Karpas-422 (cell line): ENCODE results near the gene RAC2. TPM values are rescaled to one million over a fixed set of nuclear protein-coding genes. Genes with fewer than 3 reads are reported as not detected.
A peak's percentile ranks its signal among the peaks of the same experiment; 100 is the strongest.

ENCODE experiments used
- DNase-seq: peaks from one replicate; pipeline ENCODE4 v3.0.0-alpha.2; 2015
- H2AFZ ChIP-seq: fragments of 200-600 bp; sonication (generic); 2 replicates; pipeline ENCODE4 v1.6.1; 2014; ENCODE audit warnings: antibody characterized with exemption, low read length, mixed read lengths
- H3K27ac ChIP-seq: fragments of 200-600 bp; sonication (generic); 2 replicates; pipeline ENCODE4 v1.5.1; 2014; ENCODE audit warnings: mild to moderate bottlenecking, low read length, moderate library complexity
- H3K27me3 ChIP-seq: fragments of 200-600 bp; sonication (generic); 2 replicates; pipeline ENCODE4 v1.6.1; 2014; ENCODE audit warnings: low read length, mixed read lengths
- H3K36me3 ChIP-seq: fragments of 200-600 bp; sonication (generic); 2 replicates; pipeline ENCODE4 v1.6.1; 2014; ENCODE audit warnings: low read length, mixed read lengths; ENCODE audit not compliant: insufficient read depth
- H3K4me1 ChIP-seq: fragments of 200-600 bp; sonication (generic); 2 replicates; pipeline ENCODE4 v1.6.1; 2014; ENCODE audit warnings: mild to moderate bottlenecking, low read length, mixed read lengths
- H3K4me2 ChIP-seq: fragments of 200-600 bp; sonication (generic); 2 replicates; pipeline ENCODE4 v1.6.1; 2014; ENCODE audit warnings: low read length, low read depth, mild to moderate bottlenecking; ENCODE audit not compliant: poor library complexity, severe bottlenecking
- H3K4me3 ChIP-seq: fragments of 200-600 bp; sonication (generic); 2 replicates; pipeline ENCODE4 v1.5.1; 2014; ENCODE audit warnings: mild to moderate bottlenecking, antibody characterized with exemption, low read length, mixed read lengths
- H3K79me2 ChIP-seq: fragments of 200-600 bp; sonication (generic); 2 replicates; pipeline ENCODE4 v1.6.1; 2014; ENCODE audit warnings: mild to moderate bottlenecking, low read length, mixed read lengths
- H3K9ac ChIP-seq: fragments of 200-600 bp; sonication (generic); 2 replicates; pipeline ENCODE4 v1.6.0; 2014; ENCODE audit warnings: low read length
- H3K9me2 ChIP-seq: fragments of 200-600 bp; sonication (generic), shearing (Covaris generic); replicated peaks from 2 replicates; pipeline ENCODE4 v1.6.0; 2014; ENCODE audit warnings: mild to moderate bottlenecking, low read length, moderate library complexity; ENCODE audit not compliant: insufficient read depth
- H3K9me3 ChIP-seq: fragments of 300-700, 200-600 bp; sonication (generic); 2 replicates; pipeline ENCODE4 v1.6.1; 2014; ENCODE audit warnings: low read length, mixed read lengths
- H4K20me1 ChIP-seq: fragments of 200-600 bp; sonication (generic); 2 replicates; pipeline ENCODE4 v1.6.1; 2014; ENCODE audit warnings: mild to moderate bottlenecking, antibody characterized with exemption, low read length, low read depth; ENCODE audit not compliant: insufficient read depth
- total RNA-seq: library from RNA; depleted of rRNA; stranded (reverse); fragments of >200 nt; shearing (Covaris generic); gene quantifications from 2 replicates; pipeline ENCODE4 v1.2.3, GENCODE V29; 2014; ENCODE audit warnings: low replicate concordance

RAC2 gene
- total RNA-seq, 1 experiment from 2014 or later = 294 TPM

DNA sequence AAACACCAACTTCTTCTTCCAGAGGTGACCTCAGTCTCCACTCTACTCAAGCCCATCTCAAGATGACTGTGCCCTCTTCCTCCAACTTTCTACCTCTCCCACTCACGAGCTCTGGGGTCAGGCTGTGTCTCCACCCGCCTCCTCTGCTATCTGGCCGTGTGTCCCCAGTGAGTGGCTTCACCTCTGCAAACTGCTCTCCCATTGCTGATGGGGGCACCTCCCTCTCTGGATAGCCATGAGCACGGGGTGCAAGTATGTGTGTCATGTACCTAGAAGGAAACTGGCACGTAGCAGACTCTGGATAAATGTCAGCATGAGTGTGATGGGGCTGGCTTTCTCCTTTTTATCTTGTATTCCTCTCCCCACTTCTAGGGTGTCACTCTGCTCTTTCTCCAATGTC, 18.3 kb upstream of the RAC2 start:
- Histone ChIP-seq H3K27me3 (no peaks in the 10 kb centered on the region; the same call in 1 of the 2 replicates), H3K4me1 (peaks cover 28% of the 10 kb centered on the region), H3K4me3 (no peak overlapping the region), H2AFZ (no peak overlapping the region), H3K4me2 (no peak overlapping the region), H3K36me3 (no peaks in the 10 kb centered on the region), H4K20me1 (no peaks in the 10 kb centered on the region), H3K9ac (no peak overlapping the region), H3K9me2 (no peaks in the 10 kb centered on the region), H3K9me3 (peaks cover 9% of the 10 kb centered on the region), H3K79me2 (no peaks in the 10 kb centered on the region), H3K27ac (no peak overlapping the region)
- no peak for DNase-seq

- H3K4me2 ChIP-seq = peak overlapping the region; percentile 56
- H2AFZ ChIP-seq = no peak overlapping the region
Measured at GRCh38 chr22:37260901-37261336, 16.9 kb upstream of the RAC2 start.

GRCh38 chr22:37260155-37260795, 16.2 kb upstream of the RAC2 start:
- Histone ChIP-seq H4K20me1 (no peaks in the 10 kb centered on the region), H3K4me2 (peak overlapping the region; percentile 56), H3K9me3 (peaks cover 9% of the 10 kb centered on the region), H3K27ac (0 out of 2 replicates have a peak overlapping the region, but pooled peaks have one; percentile 28), H3K4me3 (peak overlapping the region; percentile 45; the same call in 1 of the 2 replicates), H3K36me3 (no peaks in the 10 kb centered on the region), H3K4me1 (peaks cover 30% of the 10 kb centered on the region), H2AFZ (no peak overlapping the region), H3K27me3 (no peaks in the 10 kb centered on the region; the same call in 1 of the 2 replicates), H3K79me2 (no peaks in the 10 kb centered on the region), H3K9me2 (no peaks in the 10 kb centered on the region), H3K9ac (peak overlapping the region; percentile 42)
- DNase-seq = peak; percentile 67

More at GRCh38 chr22:37260901-37261336, 16.9 kb upstream of the RAC2 start:
- peaks cover 9% of the 10 kb centered on the region for H3K9me3 ChIP-seq
- H3K4me3 ChIP-seq = peak overlapping the region; percentile 45; the same call in 1 of the 2 replicates
- no peaks in the 10 kb centered on the region for H3K79me2 ChIP-seq
- no peaks in the 10 kb centered on the region for H3K9me2 ChIP-seq
- DNase-seq = peak; percentile 88
- H3K27ac ChIP-seq = no peak overlapping the region
- H4K20me1 ChIP-seq = no peaks in the 10 kb centered on the region
- H3K4me1 ChIP-seq = peaks cover 30% of the 10 kb centered on the region
- peak overlapping the region; percentile 32 for H3K9ac ChIP-seq
- H3K36me3 ChIP-seq = no peaks in the 10 kb centered on the region
- H3K27me3 ChIP-seq = no peaks in the 10 kb centered on the region; the same call in 1 of the 2 replicates

DNA sequence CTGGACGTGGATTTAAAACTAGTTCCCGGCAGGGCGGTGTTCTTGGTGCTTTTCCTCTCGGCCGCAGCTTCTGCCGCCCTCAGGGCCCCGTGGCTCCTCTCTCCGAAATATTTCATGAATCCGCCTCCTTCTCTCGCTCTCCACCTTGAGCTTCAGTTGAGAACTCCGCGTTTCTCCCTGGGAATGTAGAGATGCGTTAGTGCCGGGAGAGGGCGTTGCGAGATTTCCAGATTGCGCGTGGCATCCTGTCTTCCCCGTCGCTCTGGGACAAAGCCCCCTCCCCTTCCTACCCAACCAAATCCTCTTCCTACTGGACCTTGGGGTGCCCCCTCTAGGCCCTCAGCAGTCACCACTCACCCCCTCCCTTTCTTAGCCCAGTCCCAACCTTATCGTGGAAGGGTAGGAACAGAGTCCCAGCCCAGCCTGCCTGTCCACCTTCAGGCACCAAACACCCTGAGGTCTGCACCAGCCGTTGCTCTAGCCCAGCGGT, 15.5 kb upstream of the RAC2 start:
- Histone ChIP-seq H3K4me3 (no peak overlapping the region), H3K9ac (peak overlapping the region; percentile 42), H3K36me3 (no peaks in the 10 kb centered on the region), H3K9me3 (peaks cover 7% of the 10 kb centered on the region), H3K27me3 (no peaks in the 10 kb centered on the region; the same call in 1 of the 2 replicates), H3K27ac (no peak overlapping the region), H3K4me1 (peaks cover 30% of the 10 kb centered on the region), H3K9me2 (no peaks in the 10 kb centered on the region), H3K4me2 (peak overlapping the region; percentile 56), H3K79me2 (no peaks in the 10 kb centered on the region), H2AFZ (no peak overlapping the region), H4K20me1 (no peaks in the 10 kb centered on the region)
- no peak for DNase-seq

GRCh38 chr22:37258753-37259401, 14.8 kb upstream of the RAC2 start:
- peak overlapping the region; percentile 56 for H3K4me2 ChIP-seq
- peak; percentile 57 for DNase-seq
- H3K27me3 ChIP-seq = no peaks in the 10 kb centered on the region
- no peak overlapping the region for H3K27ac ChIP-seq
- H3K4me3 ChIP-seq = no peak overlapping the region
- H3K9me3 ChIP-seq = peaks cover under 1% of the 10 kb centered on the region; the same call in 1 of the 2 replicates
- H3K4me1 ChIP-seq = peaks cover 30% of the 10 kb centered on the region
- no peaks in the 10 kb centered on the region for H3K36me3 ChIP-seq
- H3K9me2 ChIP-seq = no peaks in the 10 kb centered on the region
- H3K9ac ChIP-seq = no peak overlapping the region
- no peaks in the 10 kb centered on the region for H4K20me1 ChIP-seq
- H2AFZ ChIP-seq = no peak overlapping the region
- no peaks in the 10 kb centered on the region for H3K79me2 ChIP-seq

DNA sequence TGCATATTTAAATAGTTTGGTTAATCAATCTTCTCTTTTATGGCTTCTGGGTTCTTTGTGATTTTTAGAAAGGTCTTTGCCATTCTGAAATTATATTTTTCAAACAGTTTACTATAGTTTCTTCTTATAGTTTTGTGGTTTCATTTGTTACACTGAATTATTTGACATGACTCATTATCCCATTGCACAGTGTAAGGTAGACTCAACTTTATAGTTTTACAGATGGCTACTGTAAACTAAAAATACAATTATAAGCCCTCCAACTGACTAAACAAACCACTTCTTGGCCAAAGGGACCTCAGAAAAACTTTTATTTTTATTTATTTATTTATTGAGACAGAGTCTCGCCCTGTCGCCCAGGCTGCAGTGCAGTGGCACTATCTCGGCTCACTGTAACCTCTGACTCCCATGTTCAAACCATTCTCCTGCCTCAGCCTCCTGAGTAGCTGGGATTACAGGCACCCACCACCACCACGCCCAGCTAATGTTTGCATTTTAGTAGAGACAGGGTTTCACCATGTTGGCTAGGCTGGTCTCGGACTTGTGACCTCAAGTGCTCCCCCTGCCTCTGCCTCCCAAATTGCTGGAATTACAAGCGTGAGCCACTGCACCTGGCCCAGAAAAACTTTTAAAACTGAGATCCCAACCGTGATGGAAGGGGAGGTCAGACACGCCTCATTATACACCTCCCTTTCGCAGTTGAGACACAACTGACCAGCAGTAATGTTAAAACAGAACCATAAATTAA, 14.1 kb upstream of the RAC2 start:
- Histone ChIP-seq H3K9me2 (no peaks in the 10 kb centered on the region), H3K79me2 (no peaks in the 10 kb centered on the region), H3K4me1 (peaks cover 33% of the 10 kb centered on the region), H3K9ac (no peak overlapping the region), H3K36me3 (no peaks in the 10 kb centered on the region), H3K27me3 (no peaks in the 10 kb centered on the region), H3K4me2 (no peak overlapping the region), H3K27ac (no peak overlapping the region), H3K9me3 (no peaks in the 10 kb centered on the region), H3K4me3 (no peak overlapping the region), H2AFZ (no peak overlapping the region), H4K20me1 (no peaks in the 10 kb centered on the region)
- DNase-seq = no peak

- no peaks in the 10 kb centered on the region for H3K9me3 ChIP-seq
- H3K27ac ChIP-seq = no peak overlapping the region
- H2AFZ ChIP-seq = no peak overlapping the region
- no peak overlapping the region for H3K4me3 ChIP-seq
- no peaks in the 10 kb centered on the region for H3K27me3 ChIP-seq
- H3K79me2 ChIP-seq = no peaks in the 10 kb centered on the region
- H3K36me3 ChIP-seq = no peaks in the 10 kb centered on the region
- no peaks in the 10 kb centered on the region for H3K9me2 ChIP-seq
- peaks cover 46% of the 10 kb centered on the region for H3K4me1 ChIP-seq
- H4K20me1 ChIP-seq = no peaks in the 10 kb centered on the region
- H3K9ac ChIP-seq = no peak overlapping the region
- no peak for DNase-seq
- no peak overlapping the region for H3K4me2 ChIP-seq
Measured at GRCh38 chr22:37256075-37256726, 12.1 kb upstream of the RAC2 start.
